Natural killer cell (primary cell): ENCODE data around the gene NFKBIB. TPM values are rescaled to one million over a fixed set of nuclear protein-coding genes. Genes with fewer than 3 reads are reported as not detected.

Experiments used
- ATAC-seq, 3 donors: fragments of 150-1000 bp in 2 of 3; fragments of 200-7000 bp in 1 of 3; cut with Tn5 transposase; 1 replicate in 1 of 3; 2 replicates in 2 of 3; pipeline ENCODE4 v1.10.0; 2021; ENCODE audit warnings: mild to moderate bottlenecking in 2 of 3, moderate library complexity in 2 of 3
- DNase-seq, 2 donors: peaks; one replicate each; pipeline versions ENCODE4 v3.0.0 to v3.0.0-alpha.2; 2013 to 2021; ENCODE audit warnings: mixed read lengths in 1 of 2
- H3K27ac ChIP-seq: one replicate; pipeline ENCODE4 v1.5.1; 2013; ENCODE audit warnings: mild to moderate bottlenecking, low read length
- H3K27me3 ChIP-seq: one replicate; pipeline ENCODE4 v1.6.1; 2013; ENCODE audit warnings: low read length; ENCODE audit not compliant: control insufficient read depth, insufficient read depth
- H3K36me3 ChIP-seq: one replicate; pipeline ENCODE4 v1.6.1; 2013; ENCODE audit warnings: low read length; ENCODE audit not compliant: control insufficient read depth, insufficient read depth
- H3K4me1 ChIP-seq: one replicate; pipeline ENCODE4 v1.6.1; 2013; ENCODE audit warnings: low read length; ENCODE audit not compliant: control insufficient read depth, insufficient read depth
- H3K4me3 ChIP-seq: one replicate; pipeline ENCODE4 v1.5.1; 2013; ENCODE audit warnings: low read length
- H3K9me3 ChIP-seq: one replicate; pipeline ENCODE4 v1.6.1; 2013; ENCODE audit warnings: low read length; ENCODE audit not compliant: control insufficient read depth, insufficient read depth
- H3K27ac Mint-ChIP-seq, 2 donors: one replicate each; pipeline ENCODE4 v1.8.0; 2022; ENCODE audit warnings: mild to moderate bottlenecking in 2 of 2, mixed read lengths in 2 of 2, moderate library complexity in 1 of 2
- H3K27me3 Mint-ChIP-seq, 2 donors: one replicate each; pipeline ENCODE4 v1.8.0; 2022; ENCODE audit warnings: low read depth in 2 of 2, mixed read lengths in 2 of 2
- H3K36me3 Mint-ChIP-seq: one replicate; pipeline ENCODE4 v1.8.0; 2022; ENCODE audit warnings: mixed read lengths
- H3K4me1 Mint-ChIP-seq, 2 donors: one replicate each; pipeline ENCODE4 v1.8.0; 2022; ENCODE audit warnings: mixed read lengths in 2 of 2
- H3K4me3 Mint-ChIP-seq: one replicate; pipeline ENCODE4 v1.8.0; 2022; ENCODE audit warnings: mild to moderate bottlenecking, moderate library complexity, mixed read lengths
- H3K9me3 Mint-ChIP-seq, 2 donors: one replicate each; pipeline ENCODE4 v1.8.0; 2022; ENCODE audit warnings: mixed read lengths in 2 of 2
- CTCF ChIP-seq: fragments of 200-600 bp; IDR thresholded peaks from one replicate; pipeline ENCODE4 v1.8.0; 2022; ENCODE audit warnings: antibody characterized with exemption
- WGBS: methylation state at CpG from one replicate; pipeline ENCODE4 v1.1.7; 2013; ENCODE audit warnings: missing lambda C conversion rate; ENCODE audit not compliant: insufficient coverage; 5-methylcytosine and 5-hydroxymethylcytosine counted together
- intact Hi-C: fragments of 100-400 bp; cut with micrococcal nuclease; formaldehyde crosslinking; loops from one replicate; pipeline ENCODE4 v1.14.2; 2022
- total RNA-seq, 4 donors: library from RNA; stranded (reverse); fragments of 120-200 nt in 1 of 4; gene quantifications; one replicate each; pipeline versions ENCODE4 v1.2.3 to v1.2.4, GENCODE V29; 2013 to 2022

NFKBIB gene
- total RNA-seq, 3 donors from 2014 or later (not counting 1 experiment from before 2014, with no cell fraction given), result 78.0 to 125 (median 118) TPM

GRCh38 chr19:38898788-38899446, 852 bp upstream of the NFKBIB start:
- H3K4me1 ChIP-seq, result peaks cover 35% of the 10 kb centered on the region
- Mint-ChIP-seq H3K27me3 (no peaks in the 10 kb centered on the region), H3K4me3 (peak overlapping the region; percentile 97), H3K9me3 (no peaks in the 10 kb centered on the region), H3K27ac (peak overlapping the region; percentile 96 to 98), H3K36me3 (no peaks in the 10 kb centered on the region), H3K4me1 (peaks cover 61 to 62% of the 10 kb centered on the region in 2 donors)
- peaks cover 6% of the 10 kb centered on the region for H3K36me3 ChIP-seq
- no peak for TF ChIP-seq CTCF
- peak overlapping the region; percentile 82 for H3K4me3 ChIP-seq
- H3K27me3 ChIP-seq, result no peaks in the 10 kb centered on the region
- ATAC-seq (peak; percentile 30 to 45 (median 39)), DNase-seq (no peak)
- intact Hi-C loops, result loop anchor here (1.0 to 5.0 kb wide), 6 partner anchors 21 to 67 kb away; partner anchors contain the start of genes ECH1, MRPS12, RINL and SARS2
- peaks cover 4% of the 10 kb centered on the region for H3K9me3 ChIP-seq
- peak overlapping the region; percentile 95 for H3K27ac ChIP-seq
- WGBS, result 6% methylated on average over 24 of the region's 25 CpGs

GRCh38 chr19:38900202-38900629, 447 bp downstream of the NFKBIB start:
- H3K27ac Mint-ChIP-seq, result peak overlapping the region; percentile 96 to 98
- ATAC-seq (no peak), DNase-seq (no peak)
- H3K9me3 Mint-ChIP-seq, result no peaks in the 10 kb centered on the region
- no peaks in the 10 kb centered on the region for H3K36me3 Mint-ChIP-seq
- TF ChIP-seq CTCF, result no peak
- 0% methylated on average over 7 of the region's 8 CpGs for WGBS
- Histone ChIP-seq H3K27me3 (no peaks in the 10 kb centered on the region), H3K4me3 (peak overlapping the region; percentile 82), H3K36me3 (peaks cover 6% of the 10 kb centered on the region), H3K9me3 (peaks cover 4% of the 10 kb centered on the region), H3K27ac (peak overlapping the region; percentile 95), H3K4me1 (peaks cover 32% of the 10 kb centered on the region)
- peaks cover 59 to 63% of the 10 kb centered on the region in 2 donors for H3K4me1 Mint-ChIP-seq
- intact Hi-C loops, result no loop called here
- no peaks in the 10 kb centered on the region for H3K27me3 Mint-ChIP-seq
- H3K4me3 Mint-ChIP-seq, result peak overlapping the region; percentile 97

GRCh38 chr19:38900743-38901190, 998 bp downstream of the NFKBIB start:
- intact Hi-C loops, result no loop called here
- no peak for TF ChIP-seq CTCF
- Mint-ChIP-seq H3K9me3 (no peaks in the 10 kb centered on the region), H3K27me3 (no peaks in the 10 kb centered on the region), H3K4me1 (peaks cover 57% of the 10 kb centered on the region in 2 donors), H3K36me3 (no peaks in the 10 kb centered on the region), H3K4me3 (peak overlapping the region; percentile 97), H3K27ac (peak overlapping the region; percentile 96 to 98)
- no peak for DNase-seq
- peaks cover 4% of the 10 kb centered on the region for H3K9me3 ChIP-seq
- H3K4me1 ChIP-seq, result peaks cover 32% of the 10 kb centered on the region
- no peak for ATAC-seq
- H3K4me3 ChIP-seq, result peak overlapping the region; percentile 82
- peak overlapping the region; percentile 95 for H3K27ac ChIP-seq
- H3K27me3 ChIP-seq, result no peaks in the 10 kb centered on the region
- 60% methylated on average over 3 of the region's 3 CpGs for WGBS
- H3K36me3 ChIP-seq, result peaks cover 12% of the 10 kb centered on the region
